MM.1S (cell line): Measurements from ENCODE around the gene FLT1.

Experiments
- EZH2 ChIP-seq: fragments of 300-600 bp; sonication (generic); optimal IDR thresholded peaks from 2 replicates; pipeline ENCODE3; 2017; ENCODE audit warnings: low read depth, mild to moderate bottlenecking, antibody characterized with exemption, low read length, mixed read lengths
- EZH2phosphoT487 ChIP-seq: fragments of 300-600 bp; sonication (generic); IDR thresholded peaks from 2 replicates; pipeline ENCODE4 v1.6.1; 2018; ENCODE audit warnings: antibody characterized with exemption, low read length
- TF ChIP-seq, protein P1 (sequence below): fragments of 300-600 bp; sonication (generic); IDR thresholded peaks from 2 replicates; pipeline ENCODE4 v1.5.1; 2016; ENCODE audit warnings: antibody characterized with exemption, low read length, mixed read lengths

DNA sequence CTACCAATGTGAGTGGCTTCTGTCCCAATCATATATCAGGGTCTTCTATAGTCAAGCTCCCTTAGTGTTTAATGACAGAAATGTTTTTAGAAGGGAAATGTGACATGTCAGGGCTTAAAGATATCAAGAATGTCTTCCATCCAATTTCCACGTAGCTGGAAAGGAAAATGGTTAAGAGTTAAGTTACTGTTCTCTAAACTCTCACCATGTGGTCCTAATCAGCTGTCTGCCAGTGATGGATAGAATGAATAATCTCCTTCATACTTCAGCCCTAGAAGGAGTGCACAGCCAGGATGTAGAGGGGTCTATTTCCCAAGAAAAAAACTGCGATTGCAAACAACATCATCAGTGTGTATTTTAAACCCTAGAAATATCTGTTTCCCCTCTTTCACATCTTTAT, 36.3 kb downstream of the FLT1 start:
- TF ChIP-seq, protein P1, sequence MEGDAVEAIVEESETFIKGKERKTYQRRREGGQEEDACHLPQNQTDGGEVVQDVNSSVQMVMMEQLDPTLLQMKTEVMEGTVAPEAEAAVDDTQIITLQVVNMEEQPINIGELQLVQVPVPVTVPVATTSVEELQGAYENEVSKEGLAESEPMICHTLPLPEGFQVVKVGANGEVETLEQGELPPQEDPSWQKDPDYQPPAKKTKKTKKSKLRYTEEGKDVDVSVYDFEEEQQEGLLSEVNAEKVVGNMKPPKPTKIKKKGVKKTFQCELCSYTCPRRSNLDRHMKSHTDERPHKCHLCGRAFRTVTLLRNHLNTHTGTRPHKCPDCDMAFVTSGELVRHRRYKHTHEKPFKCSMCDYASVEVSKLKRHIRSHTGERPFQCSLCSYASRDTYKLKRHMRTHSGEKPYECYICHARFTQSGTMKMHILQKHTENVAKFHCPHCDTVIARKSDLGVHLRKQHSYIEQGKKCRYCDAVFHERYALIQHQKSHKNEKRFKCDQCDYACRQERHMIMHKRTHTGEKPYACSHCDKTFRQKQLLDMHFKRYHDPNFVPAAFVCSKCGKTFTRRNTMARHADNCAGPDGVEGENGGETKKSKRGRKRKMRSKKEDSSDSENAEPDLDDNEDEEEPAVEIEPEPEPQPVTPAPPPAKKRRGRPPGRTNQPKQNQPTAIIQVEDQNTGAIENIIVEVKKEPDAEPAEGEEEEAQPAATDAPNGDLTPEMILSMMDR, result no peak
- TF ChIP-seq EZH2phosphoT487, result no peak
- no peak for TF ChIP-seq EZH2
